Stimulated activated CD4-positive, alpha-beta T cell treated with anti-CD3 and anti-CD28 coated beads, Interleukin-1b, Interleukin-23, amount 100 ng/mL, for 48 hours (primary cell): ENCODE data around the gene POTEB3.
"Not testable (repeated sequence)": the region's sequence is repeated elsewhere in the genome, so short reads cannot be mapped to it uniquely, and the experiment has no call there.

ENCODE experiments used
- DNase-seq: peaks from one replicate; pipeline ENCODE4 v3.0.0-alpha.2; 2020

Gene POTEB3

GRCh38 chr15:21440399-21440798, at the start of gene POTEB3:
Gene POTEB3 (minus strand): TSS chr15:21440499. CDS start chr15:21440011, 488 bp downstream.
- DNase-seq, result not testable (repeated sequence)

GRCh38 chr15:21453683-21454082, 13.4 kb upstream of the POTEB3 start:
- DNase-seq, result not testable (repeated sequence)

GRCh38 chr15:21451920-21452563, 11.7 kb upstream of the POTEB3 start:
- not testable (repeated sequence) for DNase-seq

GRCh38 chr15:21451487-21451886, 11.2 kb upstream of the POTEB3 start:
- DNase-seq, result not testable (repeated sequence)

GRCh38 chr15:21407366-21407765, 32.9 kb downstream of the POTEB3 start:
- DNase-seq, result not testable (repeated sequence)

- DNase-seq, result not testable (repeated sequence)
These were observed 38.8 kb downstream of the POTEB3 start for GRCh38 chr15:21401531-21401930.

- not testable (repeated sequence) for DNase-seq
These were observed 41.2 kb downstream of the POTEB3 start for GRCh38 chr15:21399111-21399510.

- DNase-seq, result not testable (repeated sequence)
These were observed 41.8 kb downstream of the POTEB3 start for GRCh38 chr15:21398511-21398910.

GRCh38 chr15:21397656-21398055, 42.6 kb downstream of the POTEB3 start:
- DNase-seq, result not testable (repeated sequence)

- not testable (repeated sequence) for DNase-seq
These were observed 43.1 kb downstream of the POTEB3 start for GRCh38 chr15:21397186-21397585.

- not testable (repeated sequence) for DNase-seq
These were observed 54.3 kb downstream of the POTEB3 start for GRCh38 chr15:21385961-21386360.

- DNase-seq, result not testable (repeated sequence)
These were observed 56.3 kb downstream of the POTEB3 start for GRCh38 chr15:21383866-21384485.

GRCh38 chr15:21373682-21374081, 66.6 kb downstream of the POTEB3 start:
- not testable (repeated sequence) for DNase-seq

GRCh38 chr15:21369177-21369576, 71.1 kb downstream of the POTEB3 start:
- DNase-seq, result not testable (repeated sequence)

GRCh38 chr15:21368625-21369024, 71.7 kb downstream of the POTEB3 start:
- not testable (repeated sequence) for DNase-seq
